Activated CD4-positive, alpha-beta T cell treated with anti-CD3 and anti-CD28 coated beads, Interleukin-2, amount 50 U/mL, for 24 hours (primary cell): Measurements from ENCODE around the gene PAH.

Source experiments
- DNase-seq, 2 donors: peaks; one replicate each; pipeline ENCODE4 v3.0.0-alpha.2; 2020; ENCODE audit warnings: low read depth in 1 of 2, low spot score in 1 of 2

PAH gene

GRCh38 chr12:102950950-102951619, 34.0 kb upstream of the PAH start:
- no peak for DNase-seq

- no peak for DNase-seq
These were observed 33.3 kb upstream of the PAH start for GRCh38 chr12:102950107-102950949.

GRCh38 chr12:102948941-102949352, 31.9 kb upstream of the PAH start:
- peak; percentile 20 to 34 for DNase-seq

- DNase-seq, result no peak
These were observed 29.0 kb upstream of the PAH start for GRCh38 chr12:102946042-102946441.

- DNase-seq, result no peak
These were observed 22.7 kb upstream of the PAH start for GRCh38 chr12:102939670-102940222.

- no peak for DNase-seq
These were observed 22.0 kb upstream of the PAH start for GRCh38 chr12:102939059-102939458.

GRCh38 chr12:102933168-102933567, 16.1 kb upstream of the PAH start:
- no peak for DNase-seq

GRCh38 chr12:102927220-102927619, 10.2 kb upstream of the PAH start:
- no peak for DNase-seq

GRCh38 chr12:102921240-102921639, 4.2 kb upstream of the PAH start:
- no peak for DNase-seq

GRCh38 chr12:102920271-102920670, 3.2 kb upstream of the PAH start:
- no peak for DNase-seq

GRCh38 chr12:102918840-102919239, 1.8 kb upstream of the PAH start:
- DNase-seq, result no peak

GRCh38 chr12:102916252-102917025, 605 bp downstream of the PAH start:
- DNase-seq, result no peak

GRCh38 chr12:102913453-102914226, 3.4 kb downstream of the PAH start:
- no peak for DNase-seq

- DNase-seq, result no peak
These were observed 4.8 kb downstream of the PAH start for GRCh38 chr12:102912258-102912657.

GRCh38 chr12:102911320-102911719, 5.7 kb downstream of the PAH start:
- DNase-seq, result no peak

- no peak for DNase-seq
These were observed 6.3 kb downstream of the PAH start for GRCh38 chr12:102910792-102911191.

GRCh38 chr12:102910137-102910536, 6.9 kb downstream of the PAH start:
- DNase-seq, result no peak

- DNase-seq, result no peak
These were observed 9.1 kb downstream of the PAH start for GRCh38 chr12:102907918-102908317.

- DNase-seq, result no peak
These were observed 11.8 kb downstream of the PAH start for GRCh38 chr12:102905229-102905628.

GRCh38 chr12:102903337-102904007, 13.6 kb downstream of the PAH start:
- DNase-seq, result no peak
